Activated T-cell treated with anti-CD3 and anti-CD28 coated beads for 48 hours (primary cell): ENCODE measurements around the gene OTUB2.
"Not testable (repeated sequence)": the region's sequence is repeated elsewhere in the genome, so short reads cannot be mapped to it uniquely, and the experiment has no call there.

ENCODE experiments used
- DNase-seq: peaks from one replicate; pipeline ENCODE4 v3.0.0-alpha.2; 2020; ENCODE audit warnings: low read depth

OTUB2 gene

DNA sequence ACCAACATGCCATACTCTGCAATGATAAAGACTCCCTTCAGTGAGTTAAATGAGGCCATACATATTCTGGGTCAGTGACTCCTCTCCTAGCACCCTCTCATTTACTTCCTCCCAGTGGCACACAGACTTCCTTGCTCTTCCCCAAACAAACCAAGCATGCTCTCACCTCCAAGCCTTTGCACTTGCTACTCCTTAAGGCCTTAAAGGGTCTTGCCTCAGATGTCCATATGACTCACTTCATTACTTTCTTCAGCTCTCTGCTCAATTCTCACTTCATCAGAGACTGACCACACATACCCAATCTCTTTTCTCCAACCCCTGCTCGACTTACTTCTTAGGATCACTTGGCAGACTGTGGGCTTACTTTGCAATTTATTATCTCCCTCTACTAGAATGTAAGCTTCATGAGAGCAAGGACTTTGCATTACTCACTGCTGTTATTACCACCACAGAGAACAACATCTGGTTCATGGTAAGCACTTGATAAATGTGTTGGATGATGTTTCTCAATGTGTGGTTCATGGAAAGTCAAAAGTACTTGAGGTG, 32.1 kb downstream of the OTUB2 start:
- DNase-seq: no peak

DNA sequence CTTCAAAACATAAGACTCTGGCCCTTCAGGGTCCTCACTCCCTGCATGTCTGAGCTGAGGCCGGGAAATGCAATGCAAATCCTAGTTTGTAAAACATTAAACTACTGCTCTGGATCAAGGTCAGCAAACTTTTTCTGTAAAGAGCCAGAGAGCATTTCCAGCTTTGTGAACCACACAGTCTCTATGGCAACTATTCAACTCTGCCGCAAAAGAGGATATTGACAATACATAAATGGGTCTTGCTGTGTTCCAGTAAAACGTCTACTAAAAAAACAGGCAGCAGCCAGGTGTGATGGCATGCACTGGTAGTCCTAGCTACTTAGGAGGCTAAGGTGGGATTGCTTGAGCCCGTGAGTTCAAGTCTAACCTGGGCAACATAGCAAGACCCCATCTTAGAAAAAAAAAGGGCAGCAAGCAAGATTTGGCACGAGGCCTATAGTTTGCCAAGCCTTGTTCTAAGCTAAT, 32.6 kb downstream of the OTUB2 start:
- no peak for DNase-seq

DNA sequence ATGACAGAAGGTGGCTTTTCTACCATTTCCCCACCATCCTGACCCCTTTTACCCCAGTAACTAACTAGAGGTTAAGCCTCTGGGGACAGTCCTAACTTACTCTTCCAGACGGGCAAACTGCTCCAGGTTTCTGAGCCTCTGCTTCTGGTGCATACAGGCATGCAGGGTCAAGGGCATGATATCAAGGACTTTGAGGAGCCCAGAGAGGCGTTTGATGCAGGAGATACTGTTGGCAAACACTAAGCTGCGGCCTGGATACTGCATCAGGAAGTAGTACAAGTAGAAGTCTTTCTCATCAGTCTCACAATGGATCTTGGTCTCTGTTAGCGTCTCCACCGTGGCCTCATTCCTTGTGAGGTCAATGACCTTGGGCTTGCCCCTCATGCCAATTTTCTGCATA, 33.9 kb downstream of the OTUB2 start:
- no peak for DNase-seq

DNA sequence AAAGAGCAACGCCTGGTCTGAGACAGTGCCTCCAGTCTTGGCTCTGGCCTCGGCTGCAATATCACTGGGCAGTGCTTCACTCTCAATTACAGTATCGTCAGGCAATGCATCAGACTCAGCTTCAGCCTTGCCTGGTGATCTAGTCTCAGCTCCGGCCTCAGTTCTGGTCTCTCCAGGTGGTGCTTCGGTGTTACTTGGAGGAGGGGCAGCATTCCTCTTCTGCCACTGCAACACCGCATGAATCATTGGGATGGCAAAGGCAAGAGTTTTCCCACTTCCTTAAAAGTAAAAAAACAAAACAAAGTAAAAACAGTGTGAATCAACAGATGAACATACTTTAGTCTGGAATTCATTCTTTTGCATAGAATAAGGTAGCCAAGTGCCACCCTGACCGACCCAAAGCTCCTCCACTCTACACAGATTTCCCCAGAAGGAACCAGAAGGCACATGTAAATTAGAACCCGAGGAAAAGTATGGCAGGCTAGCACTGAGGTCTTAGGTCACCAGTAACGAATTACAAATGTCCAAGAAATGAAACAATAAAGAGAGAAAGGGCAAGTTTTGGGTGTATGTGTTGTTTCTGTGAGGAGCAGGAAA, 36.3 kb downstream of the OTUB2 start:
- DNase-seq: no peak

DNA sequence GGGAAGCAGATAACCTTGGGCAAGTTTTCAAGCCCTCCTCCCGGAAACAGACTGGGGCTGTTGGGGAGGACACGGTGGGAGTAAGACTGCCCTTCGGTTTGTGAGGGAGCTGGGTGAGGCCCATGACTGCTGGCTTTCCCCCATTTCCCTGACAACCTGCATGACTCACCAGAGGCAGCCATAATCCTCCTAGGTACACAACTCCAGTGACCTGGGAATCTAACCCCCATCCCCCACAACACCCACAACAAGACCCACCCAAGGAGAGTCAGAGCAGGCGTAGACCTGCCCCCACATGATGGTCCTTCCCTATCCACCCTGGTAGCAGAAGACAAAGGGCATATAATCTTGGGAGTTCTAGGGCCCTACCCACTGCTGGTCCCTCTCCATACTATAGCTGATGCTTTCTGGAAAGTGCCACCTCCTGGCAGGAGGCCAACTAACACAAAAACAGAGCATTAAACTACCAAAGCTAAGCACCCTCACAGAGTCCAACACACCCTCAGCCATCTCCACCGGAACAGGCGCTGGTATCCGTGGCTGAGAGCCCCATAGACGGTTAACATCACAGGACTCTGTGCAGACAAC, 40.0 kb downstream of the OTUB2 start:
- DNase-seq: no peak

DNA sequence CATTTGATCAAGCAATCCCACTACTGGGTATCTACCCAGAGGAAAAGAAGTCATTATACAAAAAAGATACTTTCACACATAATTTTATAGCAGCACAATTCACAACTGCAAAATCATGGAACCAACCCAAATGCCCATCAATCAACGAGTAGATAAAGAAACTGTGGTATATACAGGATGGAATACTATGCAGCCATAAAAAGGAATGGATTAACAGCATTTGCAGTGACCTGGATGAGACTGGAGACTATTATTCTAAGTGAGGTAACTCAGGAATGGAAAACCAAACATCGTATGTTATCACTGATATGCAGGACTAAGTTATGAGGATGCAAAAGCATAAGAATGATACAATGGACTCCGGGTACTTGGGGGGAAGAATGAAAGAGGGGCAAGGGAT, 45.9 kb downstream of the OTUB2 start:
- DNase-seq: not testable (repeated sequence)

DNA sequence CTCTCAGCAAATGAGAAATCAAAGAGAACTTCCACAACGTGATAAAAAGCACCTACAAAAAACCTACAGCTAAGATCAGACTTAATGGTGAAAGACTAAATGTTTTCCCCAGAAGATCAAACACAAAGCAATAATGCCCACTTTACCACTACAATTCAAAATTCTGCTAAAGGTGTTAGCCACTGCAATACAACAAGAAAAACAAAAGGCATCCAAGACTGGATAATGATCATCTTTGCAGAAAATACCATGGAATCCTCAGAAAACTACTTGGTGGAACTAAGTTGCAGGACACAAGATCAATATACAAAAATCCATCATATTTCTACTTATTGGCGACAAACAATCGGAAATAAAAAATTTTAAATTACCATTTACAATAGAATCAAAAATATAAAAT, 48.4 kb downstream of the OTUB2 start:
- no peak for DNase-seq

DNA sequence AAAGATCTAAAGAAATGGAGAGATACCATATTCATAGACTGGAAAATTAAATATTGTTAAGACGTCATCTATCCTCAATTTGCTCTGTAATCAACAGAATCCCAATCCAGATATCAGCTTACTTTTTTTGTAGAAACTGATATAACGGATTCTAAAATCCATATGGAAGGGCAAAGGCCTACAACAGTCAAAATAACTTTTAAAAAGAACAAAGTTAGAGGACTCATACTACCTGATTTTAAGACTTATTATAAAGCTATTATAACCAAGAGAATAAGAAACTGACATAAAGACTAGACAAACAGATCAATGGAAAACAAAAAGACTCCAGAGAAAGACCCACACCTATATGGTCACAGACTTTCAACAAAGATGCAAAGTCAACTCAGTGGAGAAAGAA, 48.9 kb downstream of the OTUB2 start:
- DNase-seq: no peak

DNA sequence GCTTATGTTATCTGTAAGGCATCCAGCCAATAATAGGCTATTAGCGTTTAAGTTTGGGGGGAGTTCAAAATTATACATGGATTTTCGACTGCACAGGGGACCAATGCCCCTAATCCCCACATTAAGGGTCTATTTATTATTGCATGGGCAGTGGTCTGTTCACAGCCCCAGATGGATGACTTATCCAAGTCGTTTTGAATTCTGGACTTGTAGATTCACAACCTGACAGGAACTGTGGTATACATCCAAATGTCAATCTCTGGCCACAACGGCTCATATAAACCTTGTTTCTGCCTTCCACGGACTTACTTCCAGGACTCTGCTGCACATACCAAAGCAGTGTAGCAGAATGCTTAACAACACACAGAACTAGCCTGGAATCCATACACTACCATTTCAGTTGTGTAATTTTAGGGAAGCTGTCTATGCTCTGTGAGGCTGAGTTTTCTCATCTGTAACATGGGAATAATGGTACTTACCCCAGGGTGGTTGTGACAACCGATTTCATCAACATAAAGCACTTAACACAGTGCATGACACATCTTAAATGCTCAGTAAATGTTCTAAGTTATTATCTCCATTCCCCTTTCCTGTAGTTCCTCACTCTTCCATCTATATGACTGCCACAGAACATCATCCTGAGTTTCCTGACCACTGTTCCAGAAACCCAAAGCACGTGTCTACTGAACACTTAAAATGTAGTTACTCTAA, 51.1 kb downstream of the OTUB2 start:
- no peak for DNase-seq

DNA sequence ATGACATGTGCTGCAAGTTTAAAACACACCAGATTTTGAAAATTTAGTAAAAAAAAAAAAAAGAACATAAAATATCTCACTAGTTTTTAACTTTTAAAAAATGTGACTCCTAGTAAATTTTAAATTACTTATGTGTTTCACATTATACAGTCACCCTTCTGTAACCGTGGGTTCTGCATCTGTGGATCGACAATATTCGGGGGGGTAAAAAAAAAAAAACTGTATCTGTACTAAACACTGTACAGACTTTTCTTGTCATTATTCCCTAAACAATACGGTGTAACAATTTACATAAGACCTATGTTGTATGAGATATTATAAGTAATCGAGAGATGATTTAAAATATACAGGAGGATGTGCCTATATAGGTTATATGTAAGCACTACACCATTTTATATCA, 51.7 kb downstream of the OTUB2 start:
- no peak for DNase-seq

DNA sequence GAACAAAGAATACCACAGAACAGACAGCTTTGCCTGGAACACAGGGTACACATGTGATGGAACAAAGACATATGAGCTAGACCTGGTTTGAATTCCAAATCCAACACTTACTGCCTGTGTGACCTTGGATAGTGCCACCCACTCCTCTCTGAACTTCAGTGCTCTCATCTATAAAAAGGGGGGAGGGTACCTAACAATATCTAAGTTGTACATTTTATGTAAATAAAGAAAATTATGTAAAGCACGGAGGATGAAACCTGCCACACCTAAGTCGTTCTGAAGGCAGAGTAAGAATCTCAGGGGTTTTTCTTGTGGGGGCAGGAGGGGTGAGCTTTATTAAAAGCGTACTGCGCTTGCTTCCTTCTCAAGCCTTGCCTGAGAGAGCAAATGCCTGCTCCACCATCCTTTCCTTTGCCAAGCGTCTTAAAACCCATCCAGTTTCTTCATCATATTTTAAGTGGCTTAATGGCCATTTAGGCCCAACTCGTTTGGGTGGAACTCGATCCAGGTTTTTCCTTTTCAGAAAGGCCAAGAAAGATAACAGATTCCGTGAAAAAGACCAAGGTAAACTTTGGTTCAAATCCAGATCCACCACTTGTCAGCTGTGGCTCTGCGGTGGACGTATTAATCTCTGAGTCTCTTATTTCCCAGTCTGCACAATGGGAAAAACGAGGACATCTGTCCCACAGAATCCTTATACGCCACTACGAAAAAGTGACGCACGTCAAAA, 53.9 kb downstream of the OTUB2 start:
- DNase-seq: no peak

DNA sequence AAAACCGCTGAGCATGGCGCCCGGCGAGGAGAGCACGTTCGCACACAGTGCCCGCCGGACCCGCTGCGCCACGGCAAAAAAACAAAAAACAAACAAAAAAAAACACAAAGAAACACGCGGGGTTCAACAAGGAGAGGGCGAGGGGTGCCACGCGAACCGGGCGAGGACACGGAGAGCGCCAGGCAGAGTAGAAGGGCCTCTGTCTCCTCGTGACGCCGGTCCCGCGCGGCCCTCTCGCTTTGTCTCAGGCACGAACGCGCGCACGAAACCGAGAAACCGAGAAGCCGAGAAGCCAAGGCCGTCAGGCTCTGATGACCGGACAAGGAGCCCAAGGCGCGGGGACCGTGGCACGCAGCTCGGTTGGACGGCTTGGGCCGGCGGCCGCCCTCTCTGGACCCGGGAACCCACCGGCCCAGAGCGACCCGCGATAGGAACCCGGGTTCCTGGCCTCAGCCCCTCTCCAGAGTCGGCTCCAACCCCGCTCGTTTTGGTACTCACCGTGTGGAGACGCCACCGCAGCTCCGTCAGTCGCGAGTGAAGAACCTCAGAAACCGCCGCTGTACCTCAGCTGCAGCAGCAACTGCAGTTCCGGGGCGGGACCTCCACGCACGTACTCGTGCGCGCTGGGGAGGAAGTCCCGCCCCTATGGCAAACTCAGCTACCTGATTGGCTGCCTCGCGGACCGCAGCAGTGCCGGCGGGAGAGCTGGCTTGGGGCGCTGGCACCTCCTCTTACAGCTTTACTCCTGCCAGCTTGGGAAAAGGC, 54.7 kb downstream of the OTUB2 start, which contains the start of the genes DDX24 and IFI27L1:
Gene DDX24, minus strand, starts transcription at position 582 of the 765 bp plus-strand sequence. CDS start 1,460 bp downstream, outside the sequence.
Gene IFI27L1, plus strand, starts transcription at position 690 of the 765 bp plus-strand sequence. CDS start 15,628 bp downstream, outside the sequence.
- DNase-seq: peak; percentile 95

DNA sequence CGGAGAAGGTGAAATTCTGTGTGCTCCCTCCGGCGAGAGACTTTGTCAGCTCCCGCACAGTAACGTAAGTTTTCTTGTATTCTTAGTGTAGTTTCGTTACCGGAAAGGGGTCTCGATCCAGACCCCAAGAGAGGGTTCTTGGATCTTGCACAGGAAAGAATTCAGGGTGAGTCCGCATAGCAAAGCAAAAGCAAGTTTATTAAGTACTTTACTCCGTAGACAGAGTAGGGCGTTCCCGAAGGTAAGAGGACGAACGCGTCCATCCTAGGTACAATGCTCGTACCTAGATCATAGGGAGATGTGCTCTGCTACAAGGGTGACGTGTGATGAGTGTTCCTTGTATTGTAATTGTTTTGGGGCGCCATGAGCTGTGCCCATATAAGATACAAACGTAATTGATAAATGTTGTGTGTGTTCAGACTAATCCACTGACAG, 55.3 kb downstream of the OTUB2 start:
- DNase-seq: no peak

DNA sequence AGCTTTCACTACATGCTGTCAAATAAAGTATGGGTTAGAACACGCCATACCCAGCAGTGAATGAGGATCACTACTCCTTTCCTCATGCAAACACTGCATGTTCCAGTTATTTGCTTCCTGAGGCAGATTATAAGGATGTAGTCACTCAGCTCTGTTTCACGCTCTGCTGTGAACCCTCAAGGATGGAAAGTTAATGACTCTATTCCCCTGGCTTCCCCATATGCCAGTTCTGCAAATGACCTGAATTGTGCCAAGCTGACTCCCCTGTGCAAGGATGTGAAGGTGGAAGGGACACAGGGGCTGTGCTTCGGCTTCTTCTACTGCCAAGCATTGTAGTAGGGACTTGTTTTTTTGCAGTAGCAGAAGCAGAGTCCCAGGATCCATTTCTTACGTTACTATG, 61.8 kb downstream of the OTUB2 start:
- no peak for DNase-seq

DNA sequence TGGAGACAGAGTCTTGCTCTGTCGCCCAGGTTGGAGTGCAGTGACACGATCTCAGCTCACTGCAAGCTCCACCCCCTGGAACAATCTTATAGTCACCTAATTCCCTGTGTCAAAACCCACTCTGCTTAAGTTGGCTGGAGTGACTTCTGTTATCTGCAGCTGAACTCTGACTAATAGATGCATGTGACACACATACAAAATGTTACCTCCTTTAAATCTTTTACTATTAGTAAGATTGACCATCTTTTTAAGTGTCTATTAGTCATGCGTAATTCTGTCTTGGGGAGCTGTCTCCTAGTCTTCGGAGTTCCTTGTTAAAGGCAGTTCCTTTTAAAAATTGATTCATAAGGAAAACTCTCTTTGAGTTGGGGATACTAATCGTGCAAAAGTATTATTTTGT, 62.4 kb downstream of the OTUB2 start:
- no peak for DNase-seq

DNA sequence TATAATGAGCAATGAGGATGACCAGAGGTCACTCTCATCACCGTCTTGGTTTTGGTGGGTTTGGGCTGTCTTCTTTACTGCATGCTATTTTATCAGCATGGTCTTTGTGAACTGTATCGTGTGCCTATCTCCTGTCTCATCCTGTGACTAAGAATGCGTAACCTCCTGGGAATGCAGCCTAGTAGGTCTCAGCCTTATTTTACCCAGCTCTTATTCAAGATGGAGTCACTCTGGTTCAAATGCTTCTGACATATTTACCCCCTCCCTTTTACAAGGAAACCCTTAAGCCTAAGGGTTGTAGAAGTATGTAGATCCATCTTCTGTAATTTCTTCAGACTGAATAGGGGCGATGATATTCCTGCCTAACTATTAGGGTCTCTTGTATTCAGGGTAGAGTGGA, 63.3 kb downstream of the OTUB2 start:
- no peak for DNase-seq

DNA sequence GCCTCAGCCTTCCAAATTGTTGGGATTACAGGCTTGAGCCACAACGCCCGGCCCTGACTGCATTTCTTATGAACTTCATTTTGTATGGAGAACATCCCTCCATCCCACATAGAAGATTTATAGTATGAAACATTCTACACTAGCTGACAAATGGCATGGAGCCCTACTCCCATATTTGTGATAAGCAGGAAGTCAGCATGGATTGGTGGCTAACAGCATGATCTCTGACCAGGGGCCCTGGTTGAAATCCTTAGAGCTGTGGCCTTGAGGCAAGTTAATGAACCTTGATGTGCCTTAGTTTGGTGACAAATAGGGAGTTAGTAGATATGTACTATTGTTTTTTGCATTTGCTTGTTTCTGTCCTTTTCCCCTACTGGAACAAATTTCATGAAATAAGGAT, 67.3 kb downstream of the OTUB2 start:
- no peak for DNase-seq

DNA sequence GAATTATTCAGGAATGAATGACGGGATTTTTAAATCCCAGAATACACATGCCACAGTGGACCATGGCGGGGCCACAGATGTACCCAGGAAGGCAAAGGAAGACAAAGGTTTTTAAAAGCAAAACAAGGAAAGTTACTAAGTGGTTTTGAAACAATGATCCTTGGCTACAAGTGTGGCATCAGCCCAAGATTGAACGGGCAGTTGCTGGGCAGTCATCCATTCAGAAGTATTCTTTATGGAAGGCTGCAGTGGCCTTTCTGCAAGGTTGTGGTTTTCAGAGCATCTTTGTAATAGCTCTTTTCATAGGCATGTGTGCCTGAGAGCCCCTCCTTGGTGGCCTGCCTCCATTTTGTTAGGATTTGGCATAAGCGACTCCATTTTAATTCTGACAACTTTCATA, 71.0 kb downstream of the OTUB2 start:
- DNase-seq: no peak
